Superior temporal gyrus (tissue), 1 donor: ENCODE measurements around the gene HCRTR1.
"Not testable (repeated sequence)": the region's sequence is repeated elsewhere in the genome, so short reads cannot be mapped to it uniquely, and the experiment has no call there.

Experiments used
- DNase-seq: peaks from one replicate; pipeline ENCODE4 v3.0.0-alpha.2; 2016; ENCODE audit errors: extremely low spot score

HCRTR1 gene

DNA sequence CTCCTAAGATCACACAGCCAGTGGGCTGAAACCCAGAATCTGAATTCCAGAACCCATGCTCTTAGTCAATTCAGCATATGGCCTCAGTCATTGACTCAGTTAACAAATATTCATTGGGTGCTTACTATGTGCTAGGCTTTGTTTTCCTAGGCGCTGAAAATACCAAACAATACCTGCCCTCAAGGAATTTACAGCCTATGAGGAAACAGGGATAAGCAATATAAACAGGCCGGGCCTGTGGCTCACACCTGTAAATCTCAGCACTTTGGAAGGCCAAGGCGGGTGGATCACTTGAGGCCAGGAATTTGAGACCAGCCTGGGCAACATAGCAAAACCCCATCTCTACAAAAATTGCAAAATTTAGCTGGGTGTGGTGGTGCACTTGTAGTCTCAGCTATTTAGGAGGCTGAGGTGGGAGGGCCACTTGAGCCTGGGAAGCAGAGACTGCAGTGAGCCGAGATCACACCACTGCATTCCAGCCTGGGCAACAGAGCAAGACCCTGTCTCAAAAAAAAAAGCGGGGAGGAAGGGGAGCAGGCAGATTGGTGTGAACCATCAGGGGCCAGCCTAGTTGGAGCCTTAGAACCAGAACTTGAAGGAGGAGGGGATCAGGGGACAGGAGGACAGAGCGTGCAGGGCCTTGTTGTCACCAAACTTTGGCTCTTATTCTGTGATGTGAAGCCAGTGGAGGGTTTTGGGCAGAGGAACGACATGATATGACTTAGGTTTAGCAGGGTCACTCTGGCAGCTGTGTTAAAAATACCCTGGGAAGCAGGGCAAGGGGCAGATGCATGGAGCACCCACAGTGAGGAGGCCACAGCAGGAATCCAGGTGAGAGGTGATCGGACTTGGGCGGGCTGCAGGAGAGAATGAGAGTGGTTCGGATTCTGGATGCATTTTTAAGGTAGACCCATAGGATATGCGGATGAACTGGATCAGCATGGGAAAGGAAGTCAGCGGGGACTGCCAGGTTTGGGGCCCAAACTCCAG, 35.4 kb upstream of the HCRTR1 start:
- DNase-seq = no peak

- no peak for DNase-seq
These were observed 34.2 kb upstream of the HCRTR1 start for GRCh38 chr1:31583082-31583994.

- DNase-seq = no peak
These were observed 33.3 kb upstream of the HCRTR1 start for GRCh38 chr1:31583995-31584868.

DNA sequence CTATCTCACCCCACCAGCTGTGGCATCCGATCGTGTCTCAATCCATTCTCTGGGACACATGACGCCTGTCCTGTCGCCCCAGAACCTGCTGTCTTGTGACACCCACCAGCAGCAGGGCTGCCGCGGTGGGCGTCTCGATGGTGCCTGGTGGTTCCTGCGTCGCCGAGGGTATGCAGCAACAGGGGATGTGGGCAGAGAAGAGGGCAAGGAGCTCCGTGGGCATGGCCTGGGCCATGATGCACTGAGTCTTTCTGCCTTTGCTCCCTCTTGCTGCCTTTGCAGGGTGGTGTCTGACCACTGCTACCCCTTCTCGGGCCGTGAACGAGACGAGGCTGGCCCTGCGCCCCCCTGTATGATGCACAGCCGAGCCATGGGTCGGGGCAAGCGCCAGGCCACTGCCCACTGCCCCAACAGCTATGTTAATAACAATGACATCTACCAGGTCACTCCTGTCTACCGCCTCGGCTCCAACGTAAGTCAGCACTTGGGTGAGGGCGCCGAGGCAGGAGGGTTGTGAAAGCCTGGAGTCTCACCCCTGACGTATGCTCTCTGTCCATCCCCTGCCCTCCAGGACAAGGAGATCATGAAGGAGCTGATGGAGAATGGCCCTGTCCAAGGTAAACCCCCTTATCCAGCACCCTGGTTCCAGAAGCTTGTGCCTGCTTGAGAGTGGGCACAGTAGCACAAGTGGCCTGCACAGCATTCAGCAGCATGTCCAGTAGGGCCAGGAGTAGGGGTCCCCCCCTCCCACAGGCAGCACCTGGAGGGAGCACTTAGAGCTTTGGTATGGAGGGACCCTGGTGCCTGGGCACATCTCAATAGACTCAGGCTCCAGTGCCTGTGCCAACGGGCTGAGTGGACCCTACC, 32.4 kb upstream of the HCRTR1 start:
- no peak for DNase-seq

DNA sequence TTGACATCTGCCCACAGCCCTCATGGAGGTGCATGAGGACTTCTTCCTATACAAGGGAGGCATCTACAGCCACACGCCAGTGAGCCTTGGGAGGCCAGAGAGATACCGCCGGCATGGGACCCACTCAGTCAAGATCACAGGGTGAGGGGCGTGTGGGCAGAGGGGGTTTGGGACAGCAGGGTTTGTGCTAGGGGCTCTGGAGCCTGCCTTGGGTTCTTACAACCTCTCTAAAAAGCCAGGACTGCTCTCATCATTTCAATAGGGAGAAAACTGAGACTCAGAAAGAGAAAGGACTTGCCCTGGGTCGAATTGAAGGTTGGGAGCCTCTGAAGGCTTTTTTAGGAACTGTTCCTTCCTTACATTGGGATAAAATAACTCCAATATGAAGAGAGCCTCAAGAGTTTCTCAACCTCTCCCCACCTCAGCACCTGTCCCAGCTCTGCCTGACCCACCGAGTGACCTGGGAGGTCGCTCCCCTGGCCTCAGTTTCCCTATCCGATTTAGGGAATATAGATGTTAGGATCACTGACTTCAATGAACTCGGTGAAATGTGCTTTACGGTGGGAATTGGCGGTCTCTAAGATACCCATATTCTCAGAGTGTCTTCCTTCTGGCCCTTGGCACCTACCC, 31.6 kb upstream of the HCRTR1 start:
- no peak for DNase-seq

DNA sequence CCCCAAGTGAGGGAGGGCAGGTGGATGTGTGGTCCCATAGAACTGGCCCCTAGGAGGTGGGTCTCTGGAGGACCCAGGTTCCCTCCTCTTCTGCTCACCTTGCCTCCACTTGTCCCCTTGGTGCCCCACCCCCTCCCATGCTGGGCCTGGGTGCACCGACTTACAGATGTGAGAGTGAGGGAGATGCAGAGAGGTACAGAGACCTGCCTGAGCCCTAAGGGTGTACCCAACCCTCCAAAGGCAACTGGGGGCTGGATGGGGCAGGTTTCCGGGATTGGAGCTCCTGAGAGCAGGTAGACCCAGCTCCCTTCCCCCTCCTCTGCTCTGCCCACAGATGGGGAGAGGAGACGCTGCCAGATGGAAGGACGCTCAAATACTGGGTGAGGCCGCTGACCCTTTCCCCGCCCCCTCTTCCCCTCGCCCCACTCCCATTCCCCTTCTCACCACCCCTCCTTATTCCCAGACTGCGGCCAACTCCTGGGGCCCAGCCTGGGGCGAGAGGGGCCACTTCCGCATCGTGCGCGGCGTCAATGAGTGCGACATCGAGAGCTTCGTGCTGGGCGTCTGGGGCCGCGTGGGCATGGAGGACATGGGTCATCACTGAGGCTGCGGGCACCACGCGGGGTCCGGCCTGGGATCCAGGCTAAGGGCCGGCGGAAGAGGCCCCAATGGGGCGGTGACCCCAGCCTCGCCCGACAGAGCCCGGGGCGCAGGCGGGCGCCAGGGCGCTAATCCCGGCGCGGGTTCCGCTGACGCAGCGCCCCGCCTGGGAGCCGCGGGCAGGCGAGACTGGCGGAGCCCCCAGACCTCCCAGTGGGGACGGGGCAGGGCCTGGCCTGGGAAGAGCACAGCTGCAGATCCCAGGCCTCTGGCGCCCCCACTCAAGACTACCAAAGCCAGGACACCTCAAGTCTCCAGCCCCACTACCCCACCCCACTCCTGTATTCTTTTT, 30.8 kb upstream of the HCRTR1 start:
- DNase-seq = no peak

- not testable (repeated sequence) for DNase-seq
These were observed 30.2 kb upstream of the HCRTR1 start for GRCh38 chr1:31587328-31587699.

- peak; percentile 44 for DNase-seq
These were observed 29.6 kb upstream of the HCRTR1 start for GRCh38 chr1:31587720-31588423.

DNA sequence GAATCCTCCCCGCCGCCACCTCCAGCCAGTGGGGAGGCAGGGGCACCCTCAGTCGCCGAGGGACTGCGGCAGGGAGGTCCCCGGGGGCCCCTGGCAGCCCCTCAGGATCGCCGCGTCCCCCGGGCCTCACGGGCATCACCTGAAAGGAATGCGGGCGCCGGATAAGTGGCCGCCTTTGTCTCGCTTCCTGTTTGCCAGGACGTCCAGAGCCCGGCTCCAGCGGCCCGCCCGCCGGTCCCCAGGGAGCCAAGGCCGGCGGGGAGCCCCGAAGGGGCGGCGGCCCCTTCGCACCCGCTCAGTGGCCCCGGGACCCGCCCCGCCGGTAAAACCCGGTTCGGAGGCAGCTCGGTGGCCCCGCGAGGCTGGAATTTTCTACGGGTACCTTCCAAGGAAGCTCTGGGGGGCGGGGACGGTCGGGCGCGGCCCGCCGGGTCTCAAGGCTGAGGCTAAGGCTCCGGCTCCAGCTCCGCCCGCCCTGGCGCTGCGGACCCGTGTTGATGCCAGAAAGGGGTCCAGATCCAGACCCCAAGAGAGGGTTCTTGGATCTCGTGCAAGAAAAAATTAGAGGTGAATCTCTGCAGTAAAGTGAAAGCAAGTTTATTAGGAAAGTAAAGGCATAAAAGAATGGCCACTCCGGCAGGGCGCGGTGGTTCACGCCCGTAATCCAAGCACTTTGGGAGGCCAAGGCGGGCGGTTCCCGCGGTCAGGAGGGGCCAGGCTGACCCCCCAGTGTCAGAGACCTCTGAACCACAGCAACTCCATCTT, 28.6 kb upstream of the HCRTR1 start:
- no peak for DNase-seq

- no peak for DNase-seq
These were observed 25.9 kb upstream of the HCRTR1 start for GRCh38 chr1:31591425-31592093.

DNA sequence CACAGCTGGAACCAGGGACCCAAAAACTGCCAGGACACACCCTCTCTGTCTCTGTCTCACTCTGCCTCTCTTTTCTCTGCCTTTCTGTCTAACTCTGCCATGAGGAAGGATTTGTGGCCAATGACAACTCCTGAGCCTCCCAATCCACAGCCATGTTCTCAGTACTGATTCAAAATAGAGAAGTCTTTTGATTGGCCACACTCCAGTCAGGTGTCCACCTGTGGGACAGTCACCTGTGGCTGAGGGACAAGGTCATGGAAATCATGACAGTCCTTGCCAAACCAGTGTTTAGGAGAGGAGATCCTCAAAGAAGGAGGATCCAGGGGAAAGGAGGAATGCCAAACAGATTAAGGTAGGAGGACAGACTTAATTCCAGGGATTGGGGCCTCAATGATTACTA, 25.4 kb upstream of the HCRTR1 start:
- DNase-seq = no peak

- DNase-seq = no peak
These were observed 24.3 kb upstream of the HCRTR1 start for GRCh38 chr1:31593136-31593665.

DNA sequence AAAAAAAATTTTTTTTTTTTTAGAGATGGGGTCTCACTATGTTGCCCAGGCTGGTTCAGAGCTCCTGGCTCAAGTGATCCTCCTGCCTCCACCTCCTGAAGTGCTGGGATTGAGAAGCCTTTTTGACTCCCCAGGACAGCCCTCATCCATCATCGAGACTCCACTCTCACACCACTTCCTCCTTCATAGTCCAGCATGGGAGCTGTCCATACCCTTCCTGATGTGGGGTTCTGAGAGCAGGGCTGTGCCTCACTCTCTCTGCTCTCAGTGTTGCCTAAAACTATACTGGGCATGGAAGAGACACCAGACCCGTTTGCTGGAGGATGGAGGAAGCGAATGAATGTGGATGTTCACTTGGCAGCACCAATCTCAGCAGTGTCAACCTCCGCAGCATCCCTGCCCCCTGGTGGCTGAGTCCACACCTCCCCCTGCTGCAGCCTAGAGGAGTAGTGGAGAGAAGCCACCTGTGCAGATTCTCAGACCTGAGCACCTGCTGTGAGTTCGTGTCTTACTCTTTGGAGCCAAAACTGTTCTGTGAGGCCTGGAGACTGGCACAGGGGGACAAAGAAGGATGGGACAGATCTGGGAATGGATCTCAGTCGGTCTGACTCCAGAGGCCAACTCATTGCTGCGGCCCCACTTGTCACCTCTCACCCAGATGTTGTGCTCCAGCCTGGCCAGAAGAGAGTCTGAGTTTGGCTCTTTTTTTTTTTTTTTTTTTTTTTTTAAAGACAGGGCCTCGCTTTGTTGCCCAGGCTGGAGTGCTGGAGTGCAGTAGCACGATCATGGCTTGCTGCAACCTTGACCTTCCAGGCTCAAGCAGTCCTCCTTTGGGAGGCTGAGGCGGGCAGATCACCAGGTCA, 23.5 kb upstream of the HCRTR1 start:
- no peak for DNase-seq

DNA sequence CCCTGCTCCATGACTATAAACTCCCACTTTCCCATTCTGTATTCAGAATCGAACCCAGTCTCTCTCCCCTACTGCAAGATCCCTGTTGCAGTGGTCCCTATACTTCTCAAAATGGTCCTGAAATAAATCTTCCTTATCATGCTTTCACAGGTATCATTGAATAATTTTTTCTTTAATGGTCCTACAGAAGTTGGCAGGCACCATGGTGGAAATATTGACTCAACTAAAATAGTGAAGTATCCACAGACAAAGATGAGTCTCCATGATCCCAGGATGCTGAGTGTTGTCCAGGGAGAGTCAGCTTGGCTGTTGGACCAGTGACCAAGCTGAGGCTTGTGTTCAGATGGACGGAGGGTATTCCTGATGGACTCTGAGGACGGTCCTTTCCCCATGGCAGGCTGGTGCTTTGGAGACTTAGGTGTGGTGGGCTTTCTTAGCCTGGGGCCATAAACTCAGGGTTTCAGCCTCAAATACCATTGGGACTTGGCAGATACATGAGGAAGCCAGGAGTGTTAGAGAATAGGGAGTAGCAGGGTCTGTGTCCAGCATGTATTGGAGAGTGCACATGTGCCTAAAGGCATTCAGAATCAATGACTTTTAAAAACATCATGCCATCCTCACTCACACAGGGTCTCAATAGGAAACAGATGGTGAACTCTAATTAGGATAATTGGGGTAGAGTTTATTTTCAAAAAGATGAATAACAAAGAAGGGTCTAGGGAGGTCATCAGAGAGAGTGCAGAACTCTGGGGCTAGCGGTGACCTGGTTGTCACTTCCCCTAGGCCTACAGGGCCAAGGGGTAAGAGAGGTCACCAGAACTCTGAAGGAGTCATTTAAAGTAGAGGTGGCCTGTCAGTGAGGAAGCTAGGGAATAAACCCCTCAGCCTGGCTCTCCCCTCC, 21.4 kb upstream of the HCRTR1 start:
- DNase-seq = no peak

GRCh38 chr1:31596737-31597097, 20.8 kb upstream of the HCRTR1 start:
- DNase-seq = no peak
